ENCODE measurements around the gene TMBIM6.
"Not testable (repeated sequence)": the region's sequence is repeated elsewhere in the genome, so short reads cannot be mapped to it uniquely, and the experiment has no call there.

TMBIM6 gene, protein sequence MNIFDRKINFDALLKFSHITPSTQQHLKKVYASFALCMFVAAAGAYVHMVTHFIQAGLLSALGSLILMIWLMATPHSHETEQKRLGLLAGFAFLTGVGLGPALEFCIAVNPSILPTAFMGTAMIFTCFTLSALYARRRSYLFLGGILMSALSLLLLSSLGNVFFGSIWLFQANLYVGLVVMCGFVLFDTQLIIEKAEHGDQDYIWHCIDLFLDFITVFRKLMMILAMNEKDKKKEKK

GRCh38 chr12:49740930-49741881 is at the start of gene TMBIM6:
TSS of gene TMBIM6 (plus strand) at chr12:49741557. CDS start at chr12:49752494, 10,937 bp downstream.
- DNase-seq (ENCODE audit: low read depth in 1 of 2, low spot score in 1 of 2): peak; percentile 92 to 99

GRCh38 chr12:49692851-49693250 is 48.5 kb upstream of the TMBIM6 start:
- no peak for DNase-seq (ENCODE audit: low read depth in 1 of 2, low spot score in 1 of 2)

DNA sequence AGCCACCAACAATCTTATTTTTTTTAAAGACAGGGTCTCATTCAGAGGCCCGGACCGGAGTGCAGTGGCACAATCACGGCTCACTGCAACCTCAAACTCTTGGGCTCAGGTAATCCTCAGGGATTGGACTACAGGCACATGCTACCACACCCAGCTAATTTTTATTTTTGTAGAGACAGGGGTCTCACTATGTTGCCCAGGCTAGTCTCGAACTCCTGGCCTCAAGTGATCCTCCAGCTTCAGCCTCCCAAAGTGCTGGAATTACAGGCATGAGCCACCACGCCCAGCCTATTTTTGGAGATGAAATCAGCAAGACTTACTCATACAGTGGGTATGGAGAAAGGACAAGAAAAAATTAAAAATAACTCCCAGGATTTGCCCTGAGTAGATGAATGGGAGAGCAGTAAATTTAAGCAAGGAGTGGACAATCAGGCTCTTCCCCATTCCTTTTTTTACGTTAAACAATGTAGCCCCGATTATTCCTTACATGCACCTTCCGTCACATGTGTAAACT is 47.4 kb upstream of the TMBIM6 start:
- no peak for DNase-seq (ENCODE audit: low read depth in 1 of 2, low spot score in 1 of 2)

DNA sequence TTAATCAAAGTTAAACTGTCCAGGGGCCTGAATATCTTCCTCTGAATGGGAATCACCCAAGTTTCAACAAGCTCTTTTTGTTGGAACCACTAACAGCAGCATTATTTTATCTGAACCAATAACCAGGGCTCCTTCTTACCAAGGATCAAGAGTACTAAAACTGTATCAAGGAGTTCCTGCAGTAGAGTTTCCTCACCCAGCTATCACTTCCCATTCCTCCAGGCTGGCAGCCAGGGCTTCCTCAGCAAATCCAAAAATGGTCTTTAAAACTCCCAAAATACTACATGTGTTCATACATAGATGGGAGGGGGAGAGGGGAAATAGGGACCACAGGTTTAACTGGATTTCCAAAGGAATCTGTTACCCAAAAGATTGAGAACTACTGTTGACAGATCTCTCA is 44.6 kb upstream of the TMBIM6 start:
- DNase-seq (ENCODE audit: low read depth in 1 of 2, low spot score in 1 of 2): no peak

DNA sequence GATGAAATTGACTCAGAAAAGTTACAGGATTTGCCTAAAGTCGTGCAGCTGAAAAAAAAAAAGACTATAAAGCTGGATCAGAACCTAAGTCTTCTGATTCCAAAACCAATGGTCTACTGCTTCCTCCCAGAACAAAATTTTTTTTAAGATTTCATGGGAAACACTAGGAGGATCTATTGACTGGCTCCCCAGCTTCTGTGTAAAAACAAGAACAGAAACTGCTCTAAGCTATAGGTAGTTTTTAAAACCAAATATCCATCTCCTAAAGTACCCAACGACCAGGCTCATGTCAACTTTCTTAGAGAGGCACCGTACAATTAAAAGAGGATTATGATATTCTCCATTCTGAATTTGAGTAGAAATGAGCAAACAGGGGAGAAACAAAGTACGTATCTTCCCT is 43.5 kb upstream of the TMBIM6 start:
- DNase-seq (ENCODE audit: low read depth in 1 of 2, low spot score in 1 of 2): no peak

DNA sequence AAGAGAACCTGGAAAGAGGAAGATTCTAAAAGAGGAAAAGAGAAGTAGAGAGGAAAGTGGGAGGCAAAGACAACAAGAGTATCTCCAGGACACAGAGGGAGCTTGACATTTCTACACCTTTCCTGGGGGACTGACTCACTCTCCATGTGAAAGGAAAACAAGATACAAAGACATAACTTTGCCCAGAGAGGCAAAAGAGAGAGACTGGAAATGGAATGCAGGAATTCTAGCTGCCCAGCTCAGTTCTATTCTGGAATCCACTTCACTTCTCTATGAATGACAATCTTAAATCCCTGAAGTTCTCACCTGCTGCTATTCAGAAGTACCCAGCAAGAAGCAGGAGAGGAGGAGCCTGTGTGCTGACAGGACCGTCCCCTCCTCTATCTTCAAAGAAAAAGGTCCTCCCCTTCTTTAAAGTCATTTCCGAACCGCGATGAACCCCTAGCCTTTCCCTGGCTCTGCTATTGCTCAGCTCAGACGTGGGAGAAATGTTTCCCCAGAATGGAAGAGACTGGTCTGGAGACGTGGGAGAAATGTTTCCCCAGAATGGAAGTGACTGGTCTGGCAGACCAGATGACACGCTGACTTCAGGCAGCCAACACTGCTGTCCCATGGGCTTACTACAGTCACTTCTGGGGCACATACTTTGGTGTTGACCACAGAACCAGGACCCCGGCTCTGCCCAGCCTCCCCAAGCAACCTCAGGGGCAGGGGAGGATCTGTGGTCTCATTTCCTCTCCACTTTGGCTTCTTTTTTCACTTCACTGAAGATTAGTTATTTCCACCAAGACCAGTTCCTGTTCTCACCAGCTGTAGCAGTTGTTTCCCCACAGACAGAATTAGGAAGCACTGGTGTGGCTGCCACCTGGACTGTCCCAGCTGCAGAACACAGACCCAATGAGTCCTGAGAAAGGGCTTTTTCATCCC is 42.5 kb upstream of the TMBIM6 start:
- peak in 1 of 2 donors; percentile 27 for DNase-seq (ENCODE audit: low read depth in 1 of 2, low spot score in 1 of 2)

DNA sequence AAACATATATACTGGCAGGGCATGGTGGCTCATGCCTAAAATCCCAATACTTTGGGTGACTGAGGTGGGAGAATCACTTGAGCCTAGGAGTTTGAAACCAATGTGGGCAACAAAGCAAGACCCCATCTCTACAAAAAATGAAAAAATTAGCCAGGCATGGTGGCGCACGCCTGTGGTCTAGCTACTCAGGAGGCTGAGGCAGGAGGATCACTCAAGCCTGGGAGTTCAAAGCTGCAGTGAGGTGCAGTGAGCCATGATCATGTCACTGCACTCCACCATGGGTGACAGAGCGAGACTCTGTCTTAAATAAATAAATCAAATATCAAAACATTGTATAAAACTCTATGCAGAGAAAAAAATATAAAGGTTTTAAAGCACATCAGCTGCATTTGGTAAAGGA is 39.3 kb upstream of the TMBIM6 start:
- DNase-seq (ENCODE audit: low read depth in 1 of 2, low spot score in 1 of 2): no peak

- DNase-seq (ENCODE audit: low read depth in 1 of 2, low spot score in 1 of 2): no peak
These were observed 38.6 kb upstream of the TMBIM6 start for GRCh38 chr12:49702676-49703215.

GRCh38 chr12:49703647-49704137 is 37.7 kb upstream of the TMBIM6 start:
- DNase-seq (ENCODE audit: low read depth in 1 of 2, low spot score in 1 of 2): peak in 1 of 2 donors; percentile 55

DNA sequence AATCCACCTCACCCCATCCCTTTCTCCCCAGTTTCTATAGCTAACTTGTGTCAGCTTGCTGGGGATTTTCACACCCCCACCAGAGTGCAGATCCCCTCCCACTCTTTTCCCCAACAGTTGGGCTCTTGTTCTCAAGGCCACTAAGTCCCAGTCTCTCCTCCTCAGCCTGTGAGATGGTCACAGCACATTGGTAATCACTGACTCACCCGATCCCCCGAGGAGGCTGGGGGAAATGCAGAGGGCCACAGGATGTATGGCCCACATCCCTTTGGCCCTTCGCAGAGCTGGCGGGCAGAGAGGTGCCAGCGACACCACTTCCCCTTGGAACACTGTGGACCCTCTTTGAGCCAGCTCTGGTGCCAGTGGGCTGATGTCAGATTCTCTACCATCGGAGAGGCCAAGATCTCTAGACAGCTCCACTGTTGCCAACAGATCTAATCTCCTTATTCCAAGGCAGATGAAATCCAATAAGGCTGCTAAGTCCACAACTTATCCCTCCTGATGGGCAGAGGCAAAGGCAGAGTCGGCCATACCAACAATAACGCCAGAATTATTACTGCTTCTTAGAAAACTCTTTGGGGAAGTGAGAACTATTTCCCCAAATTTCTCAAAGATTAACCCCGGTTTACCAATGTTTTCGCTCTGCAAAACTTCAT is 35.8 kb upstream of the TMBIM6 start:
- no peak for DNase-seq (ENCODE audit: low read depth in 1 of 2, low spot score in 1 of 2)

- no peak for DNase-seq (ENCODE audit: low read depth in 1 of 2, low spot score in 1 of 2)
These were observed 34.8 kb upstream of the TMBIM6 start for GRCh38 chr12:49706351-49707127.

DNA sequence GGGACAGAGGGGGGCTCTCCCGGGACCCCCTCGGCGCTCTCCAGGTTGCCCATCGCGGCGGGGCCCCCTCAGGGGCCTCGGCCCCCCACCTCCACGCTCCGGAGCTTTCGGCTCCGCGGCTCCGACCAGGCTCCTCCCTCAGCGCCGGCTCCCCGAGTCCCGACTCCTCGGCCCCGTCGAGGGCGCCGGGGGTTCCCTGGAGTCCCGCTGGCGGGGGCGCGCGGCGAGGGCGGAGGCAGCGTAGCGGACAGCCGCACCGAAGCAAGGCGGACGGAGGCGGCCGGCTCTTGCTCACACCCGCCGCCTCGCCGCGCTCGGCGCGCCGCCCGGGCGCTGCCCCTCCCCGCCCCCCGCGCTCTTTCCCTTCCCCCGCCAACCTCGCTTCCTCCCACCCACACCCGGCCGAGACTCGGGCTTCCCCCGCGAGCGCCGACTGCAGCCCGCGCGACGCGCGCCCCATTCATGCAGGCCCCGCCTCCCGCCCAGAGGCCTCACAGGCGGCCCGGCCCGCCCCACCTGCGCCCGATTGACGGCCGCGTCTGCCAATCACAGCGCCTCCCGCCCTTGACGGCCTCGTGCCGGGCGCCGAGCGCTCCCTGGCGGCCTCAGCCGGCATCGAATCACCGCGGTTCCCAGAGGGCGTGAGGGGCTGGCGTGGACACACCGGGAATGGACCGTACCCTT is 34.1 kb upstream of the TMBIM6 start, which contains the start of gene FMNL3:
Gene FMNL3 (minus strand): TSS at position 278 of the 684 bp plus-strand sequence. CDS start 225 bp downstream, at position 53.
- peak; percentile 96 to 97 for DNase-seq (ENCODE audit: low read depth in 1 of 2, low spot score in 1 of 2)

DNA sequence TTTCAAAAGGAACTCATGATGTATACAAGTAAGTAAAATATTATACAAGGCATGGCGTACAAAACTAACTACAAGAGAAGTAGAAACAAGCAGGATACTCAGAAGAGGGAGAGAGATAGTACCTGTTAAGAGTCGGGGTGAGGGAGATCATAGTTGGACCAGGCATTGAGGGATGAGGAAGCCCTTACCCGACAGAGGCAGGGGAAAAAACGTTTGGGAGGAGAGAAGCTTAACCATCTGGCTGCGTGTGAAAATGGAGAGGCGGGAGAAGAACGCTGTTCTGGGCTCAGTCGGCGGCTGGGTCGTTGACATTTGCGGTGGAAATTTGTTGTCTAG is 33.6 kb upstream of the TMBIM6 start:
- no peak for DNase-seq (ENCODE audit: low read depth in 1 of 2, low spot score in 1 of 2)

DNA sequence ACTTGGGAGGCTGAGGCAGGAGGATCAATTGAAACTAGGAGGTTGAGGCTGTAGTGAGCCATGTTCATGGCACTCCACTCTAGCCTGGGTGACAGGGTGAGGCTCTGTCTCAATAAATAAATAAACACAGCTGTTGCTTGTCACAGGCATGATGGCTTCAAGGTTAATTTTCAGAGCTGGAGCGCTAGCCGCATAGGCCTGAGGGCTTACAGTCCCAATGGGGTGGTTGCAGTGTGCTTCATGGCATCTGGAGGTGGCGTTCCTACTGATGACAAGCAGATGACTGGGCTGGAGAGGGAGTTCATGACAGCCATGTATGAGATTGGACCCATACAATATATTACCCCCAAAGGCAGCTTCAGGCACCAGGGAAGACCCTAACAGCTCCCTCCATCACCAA is 32.5 kb upstream of the TMBIM6 start:
- no peak for DNase-seq (ENCODE audit: low read depth in 1 of 2, low spot score in 1 of 2)

- DNase-seq (ENCODE audit: low read depth in 1 of 2, low spot score in 1 of 2): not testable (repeated sequence)
These were observed 27.4 kb upstream of the TMBIM6 start for GRCh38 chr12:49713952-49714351.

GRCh38 chr12:49716553-49716952 is 24.8 kb upstream of the TMBIM6 start:
- no peak for DNase-seq (ENCODE audit: low read depth in 1 of 2, low spot score in 1 of 2)

DNA sequence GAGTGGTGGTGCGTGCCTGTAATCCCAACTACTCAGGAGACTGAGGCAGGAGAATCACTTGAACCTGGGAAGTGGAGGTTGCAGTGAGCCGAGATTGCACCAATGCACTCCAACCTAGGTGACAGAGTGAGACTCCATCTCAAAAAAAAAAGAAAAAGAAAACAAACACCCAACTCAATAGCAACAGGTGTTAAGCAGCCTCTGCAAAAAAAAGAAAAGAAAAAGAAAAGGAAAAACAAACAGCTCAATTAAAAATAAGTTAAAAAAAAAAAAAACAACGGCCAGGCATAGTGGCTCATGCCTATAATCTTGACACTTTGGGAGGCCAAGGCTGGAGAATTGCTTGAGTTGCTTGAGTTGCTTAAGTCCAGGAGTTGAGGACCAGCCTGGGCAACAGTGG is 23.6 kb upstream of the TMBIM6 start:
- DNase-seq (ENCODE audit: low read depth in 1 of 2, low spot score in 1 of 2): not testable (repeated sequence)

DNA sequence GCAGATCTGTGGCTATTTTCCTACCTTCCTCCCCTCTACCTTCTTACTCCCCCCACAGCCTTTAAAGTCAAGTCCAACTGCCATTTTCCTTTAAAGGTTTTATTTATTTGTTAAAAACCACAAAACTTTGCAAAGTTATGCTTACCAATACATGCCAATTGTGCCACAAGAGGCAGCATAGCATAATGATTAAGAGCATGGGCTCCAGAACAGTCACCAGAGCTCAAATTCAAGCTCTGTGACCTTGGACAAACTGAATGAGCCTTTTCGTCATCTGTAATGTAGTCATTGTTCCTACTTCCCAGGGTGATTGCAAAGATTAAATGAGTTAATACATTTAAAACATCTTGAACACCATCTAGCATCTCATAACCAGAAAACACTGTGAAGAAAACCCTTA is 21.1 kb upstream of the TMBIM6 start:
- no peak for DNase-seq (ENCODE audit: low read depth in 1 of 2, low spot score in 1 of 2)

DNA sequence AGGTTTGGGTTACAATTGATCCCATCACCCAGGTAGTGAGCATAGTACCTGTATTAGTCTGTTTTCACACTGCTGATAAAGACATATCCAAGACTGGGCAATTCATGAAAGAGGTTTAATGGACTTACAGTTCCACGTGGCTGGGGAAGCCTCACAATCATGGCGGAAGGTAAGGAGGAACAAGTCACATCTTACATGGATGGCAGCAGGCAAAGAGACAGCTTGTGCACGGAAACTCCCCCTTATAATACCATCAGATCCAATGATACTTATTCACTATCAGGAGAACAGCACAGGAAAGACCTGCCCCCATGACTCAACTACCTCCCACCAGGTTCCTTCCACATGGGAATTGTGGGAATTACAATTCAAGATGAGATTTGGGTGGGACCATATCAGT is 20.0 kb upstream of the TMBIM6 start:
- not testable (repeated sequence) for DNase-seq (ENCODE audit: low read depth in 1 of 2, low spot score in 1 of 2)

Data from activated CD4-positive, alpha-beta T cell treated with anti-CD3 and anti-CD28 coated beads, Interleukin-2, amount 50 U/mL, for 24 hours (primary cell).